ENCODE data around the gene BRIP1. TPM values are rescaled to one million over a fixed set of nuclear protein-coding genes. Genes with fewer than 3 reads are reported as not detected.
"Not testable (repeated sequence)": the region's sequence is repeated elsewhere in the genome, so short reads cannot be mapped to it uniquely, and the experiment has no call there.

Gene BRIP1
- total and polyA plus RNA-seq, 2 experiments from 2014 or later, result 8.0 to 23.1 TPM

- H3K27me3 ChIP-seq (ENCODE audit: insufficient read depth); H3K79me2 ChIP-seq (replicated peaks; ENCODE audit: insufficient read depth); H3K4me2 ChIP-seq; ATAC-seq; H3K4me3 Mint-ChIP-seq; H3K9me2 ChIP-seq (ENCODE audit: insufficient read depth); H3F3A ChIP-seq (replicated peaks; ENCODE audit: low read depth); H3K27me3 Mint-ChIP-seq (ENCODE audit: insufficient read depth, low read depth, poor library complexity); H4K20me1 ChIP-seq (replicated peaks; ENCODE audit: insufficient read depth); H3K4me1 ChIP-seq (ENCODE audit: insufficient read depth); H3K4me1 Mint-ChIP-seq; H2AFZ ChIP-seq; H3K9me3 Mint-ChIP-seq; H3K4me3 ChIP-seq; H3K36me3 Mint-ChIP-seq (ENCODE audit: low read depth); H3K36me3 ChIP-seq (ENCODE audit: insufficient read depth); H3K27ac Mint-ChIP-seq; DNase-seq (ENCODE audit: low spot score); H3K27ac ChIP-seq (ENCODE audit: low read depth): not testable (repeated sequence)
Observed at GRCh38 chr17:61666406-61667088, 196.8 kb downstream of the BRIP1 start.

GRCh38 chr17:61663310-61663709, 200.0 kb downstream of the BRIP1 start:
- Mint-ChIP-seq H3K27me3 (ENCODE audit: insufficient read depth, low read depth, poor library complexity) (no peaks in the 10 kb centered on the region), H3K4me3 (no peak overlapping the region), H3K36me3 (ENCODE audit: low read depth) (no peaks in the 10 kb centered on the region), H3K4me1 (no peaks in the 10 kb centered on the region), H3K27ac (no peak overlapping the region), H3K9me3 (peaks cover 4% of the 10 kb centered on the region; the same call in 1 of the 3 replicates)
- DNase-seq (ENCODE audit: low spot score) (no peak), ATAC-seq (no peak)
- no peaks in the 10 kb centered on the region for H3F3A ChIP-seq (replicated peaks; ENCODE audit: low read depth)
- H3K4me2 ChIP-seq, result no peak overlapping the region
- no peak overlapping the region for H3K4me3 ChIP-seq
- H2AFZ ChIP-seq, result no peak overlapping the region
- H3K27ac ChIP-seq (ENCODE audit: low read depth), result no peak overlapping the region
- no peaks in the 10 kb centered on the region for H3K36me3 ChIP-seq (ENCODE audit: insufficient read depth)
- H3K9me2 ChIP-seq (ENCODE audit: insufficient read depth), result no peaks in the 10 kb centered on the region
- TF ChIP-seq NANOG (IDR thresholded peaks at IDR 0.05; ENCODE audit: borderline replicate concordance) (no peak), ZNF114 (CRISPR knock-in tag; IDR thresholded peaks at IDR 0.05) (no peak), STAT1 (IDR thresholded peaks at IDR 0.05; ENCODE audit: unreplicated experiment) (no peak), CTCF (conservative IDR thresholded peaks at IDR 0.05; ENCODE audit: low read depth in 2 of 2) (no peak), JUNB (IDR thresholded peaks at IDR 0.05; ENCODE audit: unreplicated experiment) (no peak), EZH2phosphoT487 (IDR thresholded peaks at IDR 0.05; ENCODE audit: unreplicated experiment) (no peak), EZH2 (IDR thresholded peaks at IDR 0.05; ENCODE audit: low read depth, unreplicated experiment) (no peak)
- H3K79me2 ChIP-seq (replicated peaks; ENCODE audit: insufficient read depth), result no peaks in the 10 kb centered on the region
- H4K20me1 ChIP-seq (replicated peaks; ENCODE audit: insufficient read depth), result no peaks in the 10 kb centered on the region
- no peaks in the 10 kb centered on the region for H3K4me1 ChIP-seq (ENCODE audit: insufficient read depth)
- H3K27me3 ChIP-seq (ENCODE audit: insufficient read depth), result no peaks in the 10 kb centered on the region

DNA sequence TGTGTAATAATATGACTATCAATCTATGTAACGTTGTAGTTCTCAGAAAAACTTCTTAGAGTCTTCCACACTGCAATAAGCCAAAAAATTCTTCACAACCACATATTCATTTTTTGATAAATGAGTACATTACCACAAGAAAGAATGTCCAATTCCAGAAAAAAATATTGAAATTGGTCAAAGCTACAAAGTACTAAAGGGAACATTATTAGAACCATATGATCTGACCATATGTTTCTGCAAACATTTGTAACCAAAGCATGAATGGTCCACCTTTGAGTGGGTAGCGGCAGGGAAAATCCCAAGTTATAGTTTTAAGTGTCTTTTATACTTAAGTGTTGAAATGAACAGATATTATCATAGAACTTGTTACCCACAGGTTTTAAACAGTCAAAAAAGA, 200.6 kb downstream of the BRIP1 start:
- peaks cover 4% of the 10 kb centered on the region; the same call in 1 of the 3 replicates for H3K9me3 Mint-ChIP-seq
- Histone ChIP-seq H3K79me2 (replicated peaks; ENCODE audit: insufficient read depth) (no peaks in the 10 kb centered on the region), H3F3A (replicated peaks; ENCODE audit: low read depth) (no peaks in the 10 kb centered on the region), H3K4me3 (no peak overlapping the region), H3K27me3 (ENCODE audit: insufficient read depth) (no peaks in the 10 kb centered on the region), H3K9me2 (ENCODE audit: insufficient read depth) (no peaks in the 10 kb centered on the region), H3K27ac (ENCODE audit: low read depth) (no peak overlapping the region), H3K4me2 (no peak overlapping the region), H4K20me1 (replicated peaks; ENCODE audit: insufficient read depth) (no peaks in the 10 kb centered on the region), H2AFZ (no peak overlapping the region), H3K4me1 (ENCODE audit: insufficient read depth) (no peaks in the 10 kb centered on the region), H3K36me3 (ENCODE audit: insufficient read depth) (no peaks in the 10 kb centered on the region)
- no peak for ATAC-seq
- no peaks in the 10 kb centered on the region for H3K36me3 Mint-ChIP-seq (ENCODE audit: low read depth)
- no peaks in the 10 kb centered on the region for H3K27me3 Mint-ChIP-seq (ENCODE audit: insufficient read depth, low read depth, poor library complexity)
- DNase-seq (ENCODE audit: low spot score), result no peak
- no peak overlapping the region for H3K27ac Mint-ChIP-seq
- no peak overlapping the region for H3K4me3 Mint-ChIP-seq
- H3K4me1 Mint-ChIP-seq, result no peaks in the 10 kb centered on the region
- TF ChIP-seq ETS1 (IDR thresholded peaks at IDR 0.05) (no peak), NANOG (IDR thresholded peaks at IDR 0.05; ENCODE audit: borderline replicate concordance) (no peak), STAT1 (IDR thresholded peaks at IDR 0.05; ENCODE audit: unreplicated experiment) (no peak), CTCF (conservative IDR thresholded peaks at IDR 0.05; ENCODE audit: low read depth in 2 of 2) (no peak), JUNB (IDR thresholded peaks at IDR 0.05; ENCODE audit: unreplicated experiment) (no peak)

Data from GM23338 (cell line).